HG03064 (cell line): ENCODE results near the gene HEATR1.

Source experiments
- ATAC-seq: cut with Tn5 transposase; IDR thresholded peaks from one replicate; pipeline ENCODE4 v1.9.1; 2021; ENCODE audit warnings: low read depth; ENCODE audit not compliant: unreplicated experiment

The HEATR1 gene

GRCh38 chr1:236541710-236542109 is 62.6 kb downstream of the HEATR1 start:
- no peak for ATAC-seq

- ATAC-seq, result no peak
Measured at GRCh38 chr1:236540813-236541465, 63.4 kb downstream of the HEATR1 start.

GRCh38 chr1:236536540-236536939 is 67.8 kb downstream of the HEATR1 start:
- no peak for ATAC-seq

GRCh38 chr1:236535662-236536161 is 68.6 kb downstream of the HEATR1 start:
- ATAC-seq, result no peak

- ATAC-seq, result no peak
Measured at GRCh38 chr1:236535190-236535589, 69.1 kb downstream of the HEATR1 start.

- no peak for ATAC-seq
Measured at GRCh38 chr1:236534151-236534651, 70.1 kb downstream of the HEATR1 start.

- no peak for ATAC-seq
Measured at GRCh38 chr1:236532850-236533249, 71.5 kb downstream of the HEATR1 start.

GRCh38 chr1:236530959-236531358 is 73.4 kb downstream of the HEATR1 start:
- ATAC-seq, result no peak

GRCh38 chr1:236530286-236530685 is 74.0 kb downstream of the HEATR1 start:
- no peak for ATAC-seq

GRCh38 chr1:236526079-236526478 is 78.2 kb downstream of the HEATR1 start:
- no peak for ATAC-seq

GRCh38 chr1:236524895-236525184 is 79.5 kb downstream of the HEATR1 start:
- ATAC-seq, result no peak

GRCh38 chr1:236524142-236524894 is 80.0 kb downstream of the HEATR1 start:
- peak; percentile 91 for ATAC-seq

- peak; percentile 62 for ATAC-seq
Measured at GRCh38 chr1:236523704-236524141, 80.6 kb downstream of the HEATR1 start, which contains the start of gene LGALS8. Gene LGALS8, plus strand, starts transcription at chr1:236523982. Its CDS starts 2,089 bp downstream, at chr1:236526071.

- ATAC-seq, result no peak
Measured at GRCh38 chr1:236522937-236523703, 81.2 kb downstream of the HEATR1 start.

- no peak for ATAC-seq
Measured at GRCh38 chr1:236520445-236521005, 83.8 kb downstream of the HEATR1 start.

GRCh38 chr1:236518322-236518721 is 86.0 kb downstream of the HEATR1 start:
- no peak for ATAC-seq

GRCh38 chr1:236516929-236517704 is 87.2 kb downstream of the HEATR1 start:
- ATAC-seq, result no peak

GRCh38 chr1:236515443-236515958 is 88.8 kb downstream of the HEATR1 start:
- no peak for ATAC-seq

GRCh38 chr1:236514703-236515442 is 89.4 kb downstream of the HEATR1 start:
- no peak for ATAC-seq
